ENCODE data around the gene BCL11A.

GRCh38 chr2:60550178-60550983, 3.1 kb downstream of the BCL11A start:
- TF ChIP-seq POLR2A (IDR thresholded peaks at IDR 0.05; ENCODE audit: low read length) (no peak), GATA1 (IDR thresholded peaks at IDR 0.05; ENCODE audit: low read depth, low read length) (no peak)

All from erythroblast (primary cell).